ENCODE measurements around the gene AADACL4.
"Not testable (repeated sequence)": the region's sequence is repeated elsewhere in the genome, so short reads cannot be mapped to it uniquely, and the experiment has no call there.

AADACL4 gene

GRCh38 chr1:12674358-12674757 lies 30.5 kb downstream of the AADACL4 start:
- H3K4me2 ChIP-seq (ENCODE audit: insufficient read depth, low read length): no peak overlapping the region
- DNase-seq (no peak), ATAC-seq (ENCODE audit: insufficient read depth, low read depth) (no peak)
- H3K27me3 ChIP-seq (ENCODE audit: insufficient read depth, low read length, poor library complexity): peaks cover 6% of the 10 kb centered on the region
- H3K9ac ChIP-seq (ENCODE audit: low read depth, low read length): no peak overlapping the region
- TF ChIP-seq EZH2 (IDR thresholded peaks at IDR 0.05; ENCODE audit: borderline replicate concordance, low read depth, low read length, severe bottlenecking): no peak
- TF ChIP-seq, protein P1, sequence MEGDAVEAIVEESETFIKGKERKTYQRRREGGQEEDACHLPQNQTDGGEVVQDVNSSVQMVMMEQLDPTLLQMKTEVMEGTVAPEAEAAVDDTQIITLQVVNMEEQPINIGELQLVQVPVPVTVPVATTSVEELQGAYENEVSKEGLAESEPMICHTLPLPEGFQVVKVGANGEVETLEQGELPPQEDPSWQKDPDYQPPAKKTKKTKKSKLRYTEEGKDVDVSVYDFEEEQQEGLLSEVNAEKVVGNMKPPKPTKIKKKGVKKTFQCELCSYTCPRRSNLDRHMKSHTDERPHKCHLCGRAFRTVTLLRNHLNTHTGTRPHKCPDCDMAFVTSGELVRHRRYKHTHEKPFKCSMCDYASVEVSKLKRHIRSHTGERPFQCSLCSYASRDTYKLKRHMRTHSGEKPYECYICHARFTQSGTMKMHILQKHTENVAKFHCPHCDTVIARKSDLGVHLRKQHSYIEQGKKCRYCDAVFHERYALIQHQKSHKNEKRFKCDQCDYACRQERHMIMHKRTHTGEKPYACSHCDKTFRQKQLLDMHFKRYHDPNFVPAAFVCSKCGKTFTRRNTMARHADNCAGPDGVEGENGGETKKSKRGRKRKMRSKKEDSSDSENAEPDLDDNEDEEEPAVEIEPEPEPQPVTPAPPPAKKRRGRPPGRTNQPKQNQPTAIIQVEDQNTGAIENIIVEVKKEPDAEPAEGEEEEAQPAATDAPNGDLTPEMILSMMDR (IDR thresholded peaks at IDR 0.05; ENCODE audit: borderline replicate concordance, extremely low read depth, low read length, poor library complexity, severe bottlenecking): no peak
- H4K20me1 ChIP-seq (ENCODE audit: insufficient read depth, low read length): no peaks in the 10 kb centered on the region
- no peak overlapping the region for H2AFZ ChIP-seq (ENCODE audit: low read depth, low read length)
- H3K4me1 ChIP-seq (ENCODE audit: insufficient read depth, low read length): no peaks in the 10 kb centered on the region
- H3K79me2 ChIP-seq (ENCODE audit: insufficient read depth, low read length): no peaks in the 10 kb centered on the region
- no peaks in the 10 kb centered on the region for H3K9me3 ChIP-seq (ENCODE audit: insufficient read depth, low read length, severe bottlenecking)
- H3K27ac ChIP-seq (ENCODE audit: low read length): no peak overlapping the region
- H3K36me3 ChIP-seq (ENCODE audit: insufficient read depth, low read length): no peaks in the 10 kb centered on the region
- H3K4me3 ChIP-seq (ENCODE audit: low read depth in 1 of 2, low read length in 2 of 2): no peak overlapping the region

DNA sequence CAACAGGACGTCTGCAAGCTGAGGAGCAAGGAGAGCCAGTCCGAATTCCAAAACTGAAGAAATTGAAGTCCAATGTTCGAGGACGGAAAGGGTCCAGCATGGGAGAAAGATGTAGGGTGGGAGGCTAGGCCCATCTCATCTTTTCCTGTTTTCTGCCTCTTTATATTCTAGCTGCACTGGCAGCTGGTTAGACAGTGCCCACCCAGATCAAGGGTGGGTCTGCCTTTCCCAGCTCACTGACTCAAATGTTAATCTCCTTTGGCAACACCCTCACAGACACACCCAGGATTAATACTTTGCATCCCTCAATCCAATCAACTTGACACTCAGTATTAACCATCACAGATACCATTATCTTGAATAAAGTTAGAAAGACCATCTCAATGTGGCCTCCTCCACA lies 32.2 kb downstream of the AADACL4 start:
- not testable (repeated sequence) for H3K4me2 ChIP-seq (ENCODE audit: insufficient read depth, low read length); H3K9ac ChIP-seq (ENCODE audit: low read depth, low read length); H3K27me3 ChIP-seq (ENCODE audit: insufficient read depth, low read length, poor library complexity); H3K4me3 ChIP-seq (ENCODE audit: low read depth in 1 of 2, low read length in 2 of 2); H3K4me1 ChIP-seq (ENCODE audit: insufficient read depth, low read length); H3K79me2 ChIP-seq (ENCODE audit: insufficient read depth, low read length); H3K36me3 ChIP-seq (ENCODE audit: insufficient read depth, low read length); ATAC-seq (ENCODE audit: insufficient read depth, low read depth); H4K20me1 ChIP-seq (ENCODE audit: insufficient read depth, low read length); DNase-seq; H3K27ac ChIP-seq (ENCODE audit: low read length); H2AFZ ChIP-seq (ENCODE audit: low read depth, low read length); H3K9me3 ChIP-seq (ENCODE audit: insufficient read depth, low read length, severe bottlenecking)

DNA sequence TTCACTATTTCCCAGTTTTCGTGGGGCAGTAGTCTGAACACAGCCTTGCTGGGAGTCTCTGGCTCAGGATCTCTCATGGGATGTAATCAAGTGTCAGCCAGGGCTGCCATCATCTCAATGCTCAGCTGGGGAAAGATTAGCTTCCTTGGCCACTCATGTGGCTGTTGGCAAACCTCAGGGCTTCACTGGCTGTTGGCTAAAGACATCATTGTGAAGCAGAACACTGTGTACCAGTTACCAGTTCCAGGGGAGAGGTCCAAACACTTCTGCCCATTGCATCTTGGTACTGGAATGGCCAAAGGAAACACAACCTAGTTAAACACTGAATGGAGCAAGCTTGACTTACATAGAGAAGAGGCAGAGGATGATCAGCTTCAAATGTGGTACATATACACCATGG lies 33.7 kb downstream of the AADACL4 start:
- Histone ChIP-seq H3K36me3 (ENCODE audit: insufficient read depth, low read length) (no peaks in the 10 kb centered on the region), H4K20me1 (ENCODE audit: insufficient read depth, low read length) (no peaks in the 10 kb centered on the region), H2AFZ (ENCODE audit: low read depth, low read length) (no peak overlapping the region), H3K4me3 (ENCODE audit: low read depth in 1 of 2, low read length in 2 of 2) (no peak overlapping the region), H3K9me3 (ENCODE audit: insufficient read depth, low read length, severe bottlenecking) (no peaks in the 10 kb centered on the region), H3K9ac (ENCODE audit: low read depth, low read length) (no peak overlapping the region), H3K4me2 (ENCODE audit: insufficient read depth, low read length) (no peak overlapping the region), H3K27ac (ENCODE audit: low read length) (no peak overlapping the region), H3K4me1 (ENCODE audit: insufficient read depth, low read length) (no peaks in the 10 kb centered on the region), H3K27me3 (ENCODE audit: insufficient read depth, low read length, poor library complexity) (peaks cover 6% of the 10 kb centered on the region), H3K79me2 (ENCODE audit: insufficient read depth, low read length) (no peaks in the 10 kb centered on the region)
- DNase-seq (no peak), ATAC-seq (ENCODE audit: insufficient read depth, low read depth) (no peak)
- TF ChIP-seq, protein P1 (IDR thresholded peaks at IDR 0.05; ENCODE audit: borderline replicate concordance, extremely low read depth, low read length, poor library complexity, severe bottlenecking): no peak
- no peak for TF ChIP-seq EZH2 (IDR thresholded peaks at IDR 0.05; ENCODE audit: borderline replicate concordance, low read depth, low read length, severe bottlenecking)

GRCh38 chr1:12678350-12678749 lies 34.5 kb downstream of the AADACL4 start:
- no peaks in the 10 kb centered on the region for H3K36me3 ChIP-seq (ENCODE audit: insufficient read depth, low read length)
- H3K4me3 ChIP-seq (ENCODE audit: low read depth in 1 of 2, low read length in 2 of 2): no peak overlapping the region
- DNase-seq: no peak
- no peaks in the 10 kb centered on the region for H3K4me1 ChIP-seq (ENCODE audit: insufficient read depth, low read length)
- TF ChIP-seq, protein P1 (IDR thresholded peaks at IDR 0.05; ENCODE audit: borderline replicate concordance, extremely low read depth, low read length, poor library complexity, severe bottlenecking): no peak
- TF ChIP-seq EZH2 (IDR thresholded peaks at IDR 0.05; ENCODE audit: borderline replicate concordance, low read depth, low read length, severe bottlenecking): no peak
- H3K27me3 ChIP-seq (ENCODE audit: insufficient read depth, low read length, poor library complexity): peaks cover 6% of the 10 kb centered on the region
- no peaks in the 10 kb centered on the region for H4K20me1 ChIP-seq (ENCODE audit: insufficient read depth, low read length)
- H3K79me2 ChIP-seq (ENCODE audit: insufficient read depth, low read length): no peaks in the 10 kb centered on the region
- H3K9ac ChIP-seq (ENCODE audit: low read depth, low read length): no peak overlapping the region
- H2AFZ ChIP-seq (ENCODE audit: low read depth, low read length): no peak overlapping the region
- no peak overlapping the region for H3K4me2 ChIP-seq (ENCODE audit: insufficient read depth, low read length)
- ATAC-seq (ENCODE audit: insufficient read depth, low read depth): no peak
- H3K9me3 ChIP-seq (ENCODE audit: insufficient read depth, low read length, severe bottlenecking): no peaks in the 10 kb centered on the region
- no peak overlapping the region for H3K27ac ChIP-seq (ENCODE audit: low read length)
